Uterus (tissue), 2 donors: ENCODE data around the gene MAN1B1.

Experiments used
- POLR2A ChIP-seq, 2 donors: fragments of 450-650 bp; IDR thresholded peaks; one replicate each; pipeline ENCODE4 v1.6.1; 2016; ENCODE audit warnings: antibody characterized with exemption in 2 of 2, mild to moderate bottlenecking in 1 of 2, moderate library complexity in 1 of 2
- TF ChIP-seq, protein P1 (sequence below), 4 experiments: fragments of 200-600 bp in 2 of 4; fragments of 450-650 bp in 2 of 4; sonication (generic) in 2 of 4; IDR thresholded peaks; one replicate each; pipeline ENCODE4 v1.5.1; 2016 to 2019; ENCODE audit warnings: antibody characterized with exemption in 4 of 4, mild to moderate bottlenecking in 2 of 4, moderate library complexity in 1 of 4

DNA sequence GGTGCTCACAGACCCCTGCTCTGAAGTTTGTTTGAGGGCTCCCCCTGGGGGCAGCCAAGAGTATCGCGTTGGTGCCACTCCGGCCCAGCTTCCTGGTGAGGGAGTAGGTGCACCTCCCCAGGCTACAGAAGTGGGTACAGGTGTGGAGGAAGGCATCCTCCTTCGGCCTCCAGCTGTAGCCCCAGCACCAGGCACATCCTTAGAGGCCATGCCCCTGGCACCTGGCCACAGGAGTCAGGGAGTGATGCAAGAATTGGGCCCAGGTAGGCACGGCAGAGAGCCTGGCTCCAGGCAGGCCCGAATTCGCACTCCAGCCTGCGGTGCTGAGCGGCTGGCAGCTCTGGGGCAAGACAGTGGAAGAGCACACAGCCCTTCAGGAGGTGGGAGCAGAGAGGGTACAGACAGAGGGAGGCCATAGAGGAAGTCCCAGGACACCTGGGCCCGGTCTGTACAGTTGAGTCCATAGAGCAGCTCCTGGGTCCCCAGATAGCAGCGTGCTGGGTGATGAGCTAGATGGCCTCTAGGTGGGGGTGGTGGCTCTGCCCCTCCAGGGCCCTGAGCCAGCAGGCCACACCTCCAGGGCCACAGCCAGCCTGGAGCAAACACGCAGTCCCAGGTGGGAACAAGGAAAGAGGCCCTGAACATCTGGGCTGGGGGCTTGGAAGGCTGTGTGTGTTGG is 18.8 kb upstream of the MAN1B1 start:
- no peak for TF ChIP-seq POLR2A (IDR thresholded peaks at IDR 0.05)
- TF ChIP-seq, protein P1, sequence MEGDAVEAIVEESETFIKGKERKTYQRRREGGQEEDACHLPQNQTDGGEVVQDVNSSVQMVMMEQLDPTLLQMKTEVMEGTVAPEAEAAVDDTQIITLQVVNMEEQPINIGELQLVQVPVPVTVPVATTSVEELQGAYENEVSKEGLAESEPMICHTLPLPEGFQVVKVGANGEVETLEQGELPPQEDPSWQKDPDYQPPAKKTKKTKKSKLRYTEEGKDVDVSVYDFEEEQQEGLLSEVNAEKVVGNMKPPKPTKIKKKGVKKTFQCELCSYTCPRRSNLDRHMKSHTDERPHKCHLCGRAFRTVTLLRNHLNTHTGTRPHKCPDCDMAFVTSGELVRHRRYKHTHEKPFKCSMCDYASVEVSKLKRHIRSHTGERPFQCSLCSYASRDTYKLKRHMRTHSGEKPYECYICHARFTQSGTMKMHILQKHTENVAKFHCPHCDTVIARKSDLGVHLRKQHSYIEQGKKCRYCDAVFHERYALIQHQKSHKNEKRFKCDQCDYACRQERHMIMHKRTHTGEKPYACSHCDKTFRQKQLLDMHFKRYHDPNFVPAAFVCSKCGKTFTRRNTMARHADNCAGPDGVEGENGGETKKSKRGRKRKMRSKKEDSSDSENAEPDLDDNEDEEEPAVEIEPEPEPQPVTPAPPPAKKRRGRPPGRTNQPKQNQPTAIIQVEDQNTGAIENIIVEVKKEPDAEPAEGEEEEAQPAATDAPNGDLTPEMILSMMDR (IDR thresholded peaks at IDR 0.05), result peak; percentile 70 to 85 (median 76)
